Sigmoid colon (tissue), 7 donors: Measurements from ENCODE around the gene SULT2B1. TPM values are rescaled to one million over a fixed set of nuclear protein-coding genes. Genes with fewer than 3 reads are reported as not detected.
A peak's percentile ranks its signal among the peaks of the same experiment; 100 is the strongest.

Source experiments
- DNase-seq: peaks from one replicate; pipeline ENCODE4 v3.0.0-alpha.2; 2019
- H3K27ac ChIP-seq, 4 donors: fragments of 200-600 bp; sonication (generic); one replicate each; pipeline ENCODE4 v1.5.1; 2016 to 2019; ENCODE audit warnings: mild to moderate bottlenecking in 1 of 4
- H3K27me3 ChIP-seq, 3 donors: fragments of 200-600 bp; sonication (generic); one replicate each; pipeline ENCODE4 v1.5.1; 2019; ENCODE audit warnings: mild to moderate bottlenecking in 1 of 3
- H3K36me3 ChIP-seq, 4 donors: fragments of 200-600 bp; sonication (generic); one replicate each; pipeline ENCODE4 v1.5.1; 2016 to 2019
- H3K4me1 ChIP-seq, 4 donors: fragments of 200-600 bp; sonication (generic); one replicate each; pipeline ENCODE4 v1.5.1; 2017 to 2019
- H3K4me3 ChIP-seq, 4 donors: fragments of 200-600 bp; sonication (generic); one replicate each; pipeline ENCODE4 v1.5.1; 2017 to 2019; ENCODE audit warnings: mild to moderate bottlenecking in 2 of 4, moderate library complexity in 1 of 4
- H3K9me3 ChIP-seq, 4 donors: fragments of 200-600 bp in 3 of 4; sonication (generic) in 3 of 4; one replicate each; pipeline versions ENCODE4 v1.5.1 to v1.6.1; 2013 to 2019
- EP300 ChIP-seq, 4 donors: sonication (generic); formaldehyde crosslinking; IDR thresholded peaks; one replicate each; pipeline ENCODE4 v1.6.1; 2017; ENCODE audit warnings: antibody characterized with exemption in 4 of 4
- POLR2A ChIP-seq, 2 donors: fragments of 450-650 bp; IDR thresholded peaks; one replicate each; pipeline ENCODE4 v1.6.1; 2016; ENCODE audit warnings: antibody characterized with exemption in 2 of 2, mild to moderate bottlenecking in 2 of 2, moderate library complexity in 2 of 2
- POLR2AphosphoS5 ChIP-seq, 4 donors: sonication (generic); formaldehyde crosslinking; IDR thresholded peaks; one replicate each; pipeline ENCODE4 v1.6.1; 2017; ENCODE audit warnings: antibody characterized with exemption in 4 of 4
- WGBS, 2 donors: extraction: QIAGEN DNeasy Blood & Tissue Kit; methylation state at CpG; one replicate each; pipeline ENCODE4 v1.1.7; 2013; 5-methylcytosine and 5-hydroxymethylcytosine counted together
- intact Hi-C: fragments of 100-400 bp; cut with DNase I; formaldehyde crosslinking; loops from one replicate; pipeline ENCODE4 v1.15.1; 2023
- polyA plus RNA-seq, 3 donors: library from polyadenylated mRNA; stranded (reverse); fragments of 200-250 nt; gene quantifications; one replicate each; pipeline ENCODE4 v1.2.3, GENCODE V29; 2013
- total RNA-seq, 4 donors: library from RNA; depleted of rRNA; stranded (reverse); fragments of >200 nt; gene quantifications; one replicate each; pipeline ENCODE4 v1.1.0, GENCODE V29; 2016
- TF ChIP-seq, protein P1 (sequence below), 4 experiments: fragments of 450-650 bp in 3 of 4; fragments of 200-600 bp in 1 of 4; IDR thresholded peaks; one replicate each; pipeline ENCODE4 v1.5.1; 2016 to 2019; ENCODE audit warnings: antibody characterized with exemption in 4 of 4, mild to moderate bottlenecking in 3 of 4, moderate library complexity in 2 of 4
- donor health status: healthy with polysubstance abuse.
- donor health status: Bipolar disorder and iron deficiency.
- donor health status: healthy.

The SULT2B1 gene
- total RNA-seq (under 1 TPM in 1 of 4 donors, not detected in 3; 0.82 TPM), polyA plus RNA-seq (1 to 10 TPM; 1.2 to 2.8 (median 2.4) TPM)

DNA sequence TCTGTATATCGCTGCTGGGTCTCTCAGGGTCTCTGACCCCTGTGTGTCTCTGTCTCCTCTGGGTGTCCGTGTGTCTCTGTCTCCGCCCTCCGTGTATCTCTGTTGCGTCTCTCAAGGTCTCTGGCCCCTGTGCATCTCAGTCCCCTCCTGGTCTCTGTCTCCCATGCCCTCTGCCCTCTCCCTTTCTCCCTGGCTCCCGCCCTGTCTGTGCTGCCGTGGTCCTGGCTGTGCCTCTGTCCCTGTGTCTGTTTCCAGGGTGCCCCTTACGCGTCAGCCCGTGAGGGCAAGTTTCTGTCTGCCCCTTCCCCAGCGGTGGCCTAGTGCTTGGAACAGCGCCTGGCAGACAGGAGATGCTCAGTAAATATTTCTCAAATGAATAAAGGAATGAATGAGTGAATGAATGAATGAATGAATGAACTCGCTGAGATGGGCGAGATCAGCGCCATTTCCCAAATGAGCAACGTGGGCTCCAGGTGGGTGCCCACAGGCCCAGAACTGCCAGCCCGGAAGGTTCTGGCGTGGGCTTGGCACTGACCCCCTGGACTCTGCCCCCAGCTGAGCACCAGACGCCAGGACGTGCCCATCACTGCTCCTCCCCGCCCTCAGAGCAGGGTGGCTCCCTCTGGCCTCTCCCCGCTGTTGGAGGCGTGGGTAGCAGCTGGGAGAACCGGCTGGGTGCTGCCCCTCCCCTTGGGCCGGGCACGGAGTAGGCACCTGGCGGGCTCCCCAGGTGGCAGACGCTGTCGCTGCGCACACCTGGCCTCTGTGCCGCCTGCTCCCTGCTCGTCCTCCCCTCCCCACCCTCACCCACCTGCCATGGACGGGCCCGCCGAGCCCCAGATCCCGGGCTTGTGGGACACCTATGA, at the start of gene SULT2B1:
Gene SULT2B1 (plus strand): TSS at position 736 of the 866 bp plus-strand sequence. CDS start 81 bp downstream, at position 817.
- Histone ChIP-seq H3K9me3 (no peaks in the 10 kb centered on the region), H3K4me3 (no peak within 1 kb of the TSS), H3K27ac (no peak within 1 kb of the TSS), H3K27me3 (peaks cover 0 to 10% (median under 1%) of the 10 kb centered on the region in 3 donors), H3K36me3 (no peaks in the 10 kb centered on the region), H3K4me1 (no peaks in the 10 kb centered on the region)
- WGBS, 2 donors = 15 to 62% methylated on average over 36 of the region's 36 CpGs
- DNase-seq = no peak
- no peak for TF ChIP-seq POLR2A (IDR thresholded peaks at IDR 0.05)
- TF ChIP-seq, protein P1, sequence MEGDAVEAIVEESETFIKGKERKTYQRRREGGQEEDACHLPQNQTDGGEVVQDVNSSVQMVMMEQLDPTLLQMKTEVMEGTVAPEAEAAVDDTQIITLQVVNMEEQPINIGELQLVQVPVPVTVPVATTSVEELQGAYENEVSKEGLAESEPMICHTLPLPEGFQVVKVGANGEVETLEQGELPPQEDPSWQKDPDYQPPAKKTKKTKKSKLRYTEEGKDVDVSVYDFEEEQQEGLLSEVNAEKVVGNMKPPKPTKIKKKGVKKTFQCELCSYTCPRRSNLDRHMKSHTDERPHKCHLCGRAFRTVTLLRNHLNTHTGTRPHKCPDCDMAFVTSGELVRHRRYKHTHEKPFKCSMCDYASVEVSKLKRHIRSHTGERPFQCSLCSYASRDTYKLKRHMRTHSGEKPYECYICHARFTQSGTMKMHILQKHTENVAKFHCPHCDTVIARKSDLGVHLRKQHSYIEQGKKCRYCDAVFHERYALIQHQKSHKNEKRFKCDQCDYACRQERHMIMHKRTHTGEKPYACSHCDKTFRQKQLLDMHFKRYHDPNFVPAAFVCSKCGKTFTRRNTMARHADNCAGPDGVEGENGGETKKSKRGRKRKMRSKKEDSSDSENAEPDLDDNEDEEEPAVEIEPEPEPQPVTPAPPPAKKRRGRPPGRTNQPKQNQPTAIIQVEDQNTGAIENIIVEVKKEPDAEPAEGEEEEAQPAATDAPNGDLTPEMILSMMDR (IDR thresholded peaks at IDR 0.05) = no peak
- no peak for TF ChIP-seq EP300 (IDR thresholded peaks at IDR 0.05)
- no peak for TF ChIP-seq POLR2AphosphoS5 (IDR thresholded peaks at IDR 0.05)
- intact Hi-C loops = no loop called here

DNA sequence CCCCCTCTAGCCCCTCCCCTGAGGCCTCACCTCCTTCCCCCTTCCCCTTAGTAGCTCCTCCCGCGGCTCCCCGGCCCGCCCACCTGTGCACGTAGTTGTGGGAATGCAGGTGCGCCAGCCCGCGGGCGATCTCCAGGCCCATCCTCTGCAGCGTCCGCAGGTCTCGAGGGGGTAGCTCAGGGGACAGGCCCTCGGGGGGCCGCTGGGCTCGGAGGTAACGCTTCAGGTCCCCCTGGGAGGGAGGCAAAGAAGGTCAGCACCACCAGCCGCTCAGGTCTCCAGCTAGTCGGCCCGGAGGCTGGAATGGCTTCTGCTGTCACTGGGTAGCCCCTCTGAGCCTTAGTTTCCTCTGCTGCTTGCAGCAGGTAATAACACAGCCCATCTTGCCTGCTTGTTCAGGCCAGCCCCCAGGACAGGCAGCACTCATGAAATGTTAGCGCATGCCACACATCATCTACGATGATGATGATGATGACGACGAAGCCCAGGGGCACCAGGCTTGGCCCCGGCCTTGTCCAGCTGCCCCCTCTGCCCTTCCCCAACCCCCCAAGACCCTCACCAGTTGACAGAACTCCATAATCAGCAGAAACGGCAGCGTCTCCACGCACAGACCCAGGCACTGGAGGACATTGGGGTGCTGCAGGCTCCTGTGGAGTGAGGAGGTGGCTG, 49.5 kb upstream of the SULT2B1 start:
- 27 to 31% methylated on average over 27 of the region's 27 CpGs for WGBS, 2 donors
- no peaks in the 10 kb centered on the region for H3K9me3 ChIP-seq
- intact Hi-C loops = no loop called here
- DNase-seq = no peak
- peaks cover 0 to 21% (median 20%) of the 10 kb centered on the region in 4 donors for H3K4me1 ChIP-seq
- TF ChIP-seq, protein P1 (IDR thresholded peaks at IDR 0.05) = no peak
- no peak for TF ChIP-seq POLR2A (IDR thresholded peaks at IDR 0.05)
- no peak for TF ChIP-seq EP300 (IDR thresholded peaks at IDR 0.05)
- no peak for TF ChIP-seq POLR2AphosphoS5 (IDR thresholded peaks at IDR 0.05)
- H3K4me3 ChIP-seq = no peak overlapping the region
- H3K27ac ChIP-seq = no peak overlapping the region
- H3K36me3 ChIP-seq = no peaks in the 10 kb centered on the region
- peaks cover 38 to 54% (median 53%) of the 10 kb centered on the region in 3 donors for H3K27me3 ChIP-seq

DNA sequence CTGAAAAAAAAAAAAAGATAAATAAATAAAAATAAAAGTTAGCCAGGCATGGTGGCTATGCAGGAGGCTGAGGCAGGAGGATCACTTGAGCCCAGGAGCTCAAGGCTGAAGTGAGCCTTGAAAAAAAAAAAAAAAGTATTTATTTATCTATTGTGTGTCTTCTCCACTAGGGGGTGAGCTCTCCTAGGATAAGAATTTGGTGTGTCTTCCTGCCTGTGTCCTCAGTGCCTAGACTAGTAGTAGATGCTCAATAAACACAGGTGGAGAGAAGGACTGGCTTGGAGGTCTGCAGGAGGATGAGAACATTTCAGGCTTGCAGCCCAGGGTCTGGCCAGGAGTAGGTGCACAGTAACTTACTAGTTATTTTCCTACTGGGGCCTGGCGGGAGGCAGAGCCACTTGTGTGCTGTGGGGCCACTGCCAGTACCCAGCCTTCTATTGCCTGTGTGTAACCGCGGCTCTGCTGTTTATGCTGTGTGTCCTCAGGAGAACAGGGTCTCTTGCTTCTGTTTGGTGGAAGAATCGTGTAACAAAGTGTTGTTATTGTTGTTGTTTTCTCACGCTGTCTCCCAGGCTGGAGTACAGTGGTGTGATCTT, 45.7 kb upstream of the SULT2B1 start:
- WGBS, 2 donors = 74 to 93% methylated on average over 5 of the region's 5 CpGs
- TF ChIP-seq POLR2A (IDR thresholded peaks at IDR 0.05) (no peak), POLR2AphosphoS5 (IDR thresholded peaks at IDR 0.05) (no peak), EP300 (IDR thresholded peaks at IDR 0.05) (no peak)
- TF ChIP-seq, protein P1 (IDR thresholded peaks at IDR 0.05) = peak; percentile 22 to 53 (median 38)
- H3K27me3 ChIP-seq = peaks cover 10 to 29% (median 25%) of the 10 kb centered on the region in 3 donors
- H3K36me3 ChIP-seq = no peaks in the 10 kb centered on the region
- peaks cover 0 to 13% (median 8%) of the 10 kb centered on the region in 4 donors for H3K4me1 ChIP-seq
- no peak for DNase-seq
- no peaks in the 10 kb centered on the region for H3K9me3 ChIP-seq
- no peak overlapping the region for H3K4me3 ChIP-seq
- no peak overlapping the region for H3K27ac ChIP-seq
- intact Hi-C loops = loop anchor here (2.0 kb wide), 1 partner anchor 81 kb away; no protein-coding TSS in a partner anchor

DNA sequence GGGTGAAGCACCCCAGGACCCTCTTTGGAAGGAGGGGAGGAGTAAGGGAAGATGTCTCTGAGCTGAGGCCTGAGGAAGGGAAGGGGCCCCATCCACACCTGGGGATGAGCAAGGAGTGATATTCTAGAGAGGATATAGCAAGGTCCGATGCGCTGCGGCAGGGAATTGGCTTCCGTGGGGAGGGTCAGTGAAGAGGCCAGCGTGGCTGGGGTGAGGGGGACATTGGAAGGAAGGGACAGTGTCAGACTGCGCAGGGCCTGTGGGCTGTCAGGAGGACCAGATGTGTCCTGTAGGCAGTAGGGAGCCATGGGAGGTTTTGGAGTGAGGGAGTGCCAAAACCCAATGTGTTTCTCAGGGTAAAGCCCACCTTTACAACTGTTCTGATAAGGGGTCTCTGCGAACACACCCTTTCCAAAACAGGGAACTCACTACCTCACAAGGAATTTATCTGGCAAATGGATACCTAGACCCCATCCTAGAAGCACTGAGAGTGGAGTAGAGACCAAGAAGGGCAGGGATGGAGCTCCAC, 44.0 kb upstream of the SULT2B1 start:
- Histone ChIP-seq H3K9me3 (no peaks in the 10 kb centered on the region), H3K4me1 (peaks cover 0 to 11% (median 8%) of the 10 kb centered on the region in 4 donors), H3K27ac (no peak overlapping the region), H3K27me3 (peaks cover 18 to 30% (median 27%) of the 10 kb centered on the region in 3 donors), H3K4me3 (no peak overlapping the region), H3K36me3 (no peaks in the 10 kb centered on the region)
- DNase-seq = no peak
- TF ChIP-seq, protein P1 (IDR thresholded peaks at IDR 0.05) = no peak
- TF ChIP-seq POLR2AphosphoS5 (IDR thresholded peaks at IDR 0.05) (no peak), POLR2A (IDR thresholded peaks at IDR 0.05) (no peak), EP300 (IDR thresholded peaks at IDR 0.05) (no peak)
- WGBS, 2 donors = 81 to 87% methylated on average over 7 of the region's 7 CpGs
- intact Hi-C loops = loop anchor here (2.0 kb wide), 1 partner anchor 79 kb away; no protein-coding TSS in a partner anchor
